Heart right ventricle (tissue), 16 donors: ENCODE measurements around the gene TMPRSS11F. TPM values are rescaled to one million over a fixed set of nuclear protein-coding genes. Genes with fewer than 3 reads are reported as not detected.
"Not testable (repeated sequence)": the region's sequence is repeated elsewhere in the genome, so short reads cannot be mapped to it uniquely, and the experiment has no call there.

Experiments
- ATAC-seq, 8 donors: fragments of 200-7000 bp; cut with Tn5 transposase; one replicate each; pipeline ENCODE4 v1.9.1; 2020; ENCODE audit warnings: mild to moderate bottlenecking in 8 of 8, moderate library complexity in 8 of 8, moderate number of reproducible peaks in 1 of 8
- DNase-seq, 2 donors: peaks; one replicate each; pipeline ENCODE4 v3.0.0-alpha.2; 2020
- H3K27ac ChIP-seq, 10 donors: fragments of 200-600 bp; sonication (generic) in 2 of 10; one replicate each; pipeline versions ENCODE4 v1.5.0 to v1.8.0; 2020 to 2022; ENCODE audit warnings: mild to moderate bottlenecking in 3 of 10
- H3K27me3 ChIP-seq, 7 donors: fragments of 200-600 bp; one replicate each; pipeline ENCODE4 v1.8.0; 2021 to 2022; ENCODE audit warnings: mild to moderate bottlenecking in 2 of 7
- H3K36me3 ChIP-seq, 9 donors: fragments of 200-600 bp; sonication (generic) in 1 of 9; one replicate each; pipeline versions ENCODE4 v1.5.0 to v1.8.0; 2020 to 2022; ENCODE audit warnings: mild to moderate bottlenecking in 2 of 9
- H3K4me1 ChIP-seq, 9 donors: fragments of 200-600 bp; sonication (generic) in 1 of 9; one replicate each; pipeline versions ENCODE4 v1.5.0 to v1.8.0; 2020 to 2022; ENCODE audit warnings: mild to moderate bottlenecking in 4 of 9
- H3K4me3 ChIP-seq, 10 donors: fragments of 200-600 bp; sonication (generic) in 2 of 10; one replicate each; pipeline versions ENCODE4 v1.5.0 to v1.8.0; 2020 to 2022; ENCODE audit warnings: mild to moderate bottlenecking in 7 of 10, moderate library complexity in 2 of 10
- H3K9me3 ChIP-seq, 11 donors: fragments of 200-600 bp in 10 of 11; sonication (generic) in 2 of 11; one replicate each; pipeline versions ENCODE4 v1.5.0 to v1.8.0; 2013 to 2022; ENCODE audit warnings: mild to moderate bottlenecking in 2 of 11, control low read depth in 1 of 11, moderate library complexity in 1 of 11
- CTCF ChIP-seq, 9 donors: fragments of 200-600 bp; sonication (generic) in 2 of 9; IDR thresholded peaks; one replicate each; pipeline versions ENCODE4 v1.5.0 to v1.8.0; 2021 to 2022; ENCODE audit warnings: antibody characterized with exemption in 9 of 9, mild to moderate bottlenecking in 5 of 9, moderate library complexity in 1 of 9
- WGBS, 2 donors: extraction: QIAGEN DNeasy Blood & Tissue Kit; methylation state at CpG; one replicate each; pipeline ENCODE4 v1.1.7; 2013; ENCODE audit warnings: inconsistent platforms in 1 of 2; 5-methylcytosine and 5-hydroxymethylcytosine counted together
- intact Hi-C, 10 donors: fragments of 100-400 bp; cut with DNase I; formaldehyde crosslinking; loops; one replicate each; pipeline versions ENCODE4 v1.11.1 to v1.14.2; 2022
- long read RNA-seq, 3 donors: library from polyadenylated mRNA; unstranded; transcript quantifications; one replicate each; pipeline ENCODE4 v2.0.0, GENCODE V29; 2020 to 2021
- polyA plus RNA-seq, 2 donors: library from polyadenylated mRNA; stranded (reverse); fragments of 200-250 nt; gene quantifications; one replicate each; pipeline ENCODE4 v1.2.3, GENCODE V29; 2013
- total RNA-seq, 10 donors: library from RNA; stranded (reverse); fragmentation: NEBNext Ultra II Directional in 3 of 10; extraction: Animal tissue kit (Norgen Biotek cat#: 25700) in 3 of 10; gene quantifications; one replicate each; pipeline versions ENCODE4 v1.2.1 to v1.2.4, GENCODE V29; 2021 to 2023
- donor health status: Arrhythmogenic right ventricular cardiomyopathy.
- donor health status: ischemic (EF 13 %, LVEDD 7.1; RV severe dilation, severe dysfunction).
- donor health status: healthy with polysubstance abuse.
- donor health status: DM: no; HTN: yes; CAD: no.
- donor health status: DM: no; HTN: no; CAD: no.
- donor health status: ischemic (EF 25% LVEDD 6.9; RV normal size, moderate dysfunction).
- donor health status: ischemic (EF 25% LVEDD 5.7; RV mildly dilated, moderate dysfunction).
- donor health status: healthy.
- donor health status: DM: yes; HTN: yes; CAD: no.
- donor health status: Ischemic cardiomyopathy.
- donor health status: ischemic (EF 35%, LVEDD 5.7; RV mildly dilated, moderate dysfunction).
- donor health status: nonischemic (EF 11% LVEDD 7.7; RV severe dilation, severe dysfunction).
- donor health status: DM: yes; HTN: yes; CAD: no.
- donor health status: PGD.
- donor health status: ischemic (EF 29% LVEDD 5.4; RV normal size, mild dysfunction).
- donor health status: nonischemic (EF 23%, LVEDD 6.1; RV moderate dilation, normal function).

Gene TMPRSS11F
- not detected for total RNA-seq
- not detected for polyA plus RNA-seq
- long read RNA-seq, donor 1: 0 reads
- long read RNA-seq, donor 2: 0 reads
- long read RNA-seq, donor 3: 0 reads

- no peak for TF ChIP-seq CTCF (IDR thresholded peaks at IDR 0.05)
- DNase-seq: no peak
- ATAC-seq: no peak
- H3K27me3 ChIP-seq: no peaks in the 10 kb centered on the region
- no peaks in the 10 kb centered on the region for H3K36me3 ChIP-seq
- intact Hi-C loops: no loop called here
- peaks cover 0 to 16% (median 0%) of the 10 kb centered on the region in 11 donors for H3K9me3 ChIP-seq
- H3K4me3 ChIP-seq: no peak within 1 kb of the TSS
- 47 to 90% methylated on average over 3 of the region's 3 CpGs for WGBS, 2 donors
- no peak within 1 kb of the TSS for H3K27ac ChIP-seq
- no peaks in the 10 kb centered on the region for H3K4me1 ChIP-seq
Observed at GRCh38 chr4:68129793-68130192, at the start of gene TMPRSS11F. TSS of gene TMPRSS11F (minus strand) at chr4:68129869. CDS start at chr4:68129820, 49 bp downstream.

GRCh38 chr4:68176904-68177303 is 47.2 kb upstream of the TMPRSS11F start:
- Histone ChIP-seq H3K36me3 (no peaks in the 10 kb centered on the region), H3K27me3 (no peaks in the 10 kb centered on the region), H3K9me3 (no peaks in the 10 kb centered on the region), H3K4me3 (no peak overlapping the region), H3K4me1 (no peaks in the 10 kb centered on the region), H3K27ac (no peak overlapping the region)
- DNase-seq: no peak
- intact Hi-C loops: loop anchor here in 7 of 10 donors (5.0 to 10.0 kb wide), 6 partner anchors 182 to 630 kb away; partner anchors contain the start of gene CENPC (in 1 of the 7)
- no peak for ATAC-seq
- WGBS, 2 donors: 28 to 37% methylated on average over 2 of the region's 2 CpGs
- no peak for TF ChIP-seq CTCF (IDR thresholded peaks at IDR 0.05)

- H3K9me3 ChIP-seq: no peaks in the 10 kb centered on the region
- H3K36me3 ChIP-seq: no peaks in the 10 kb centered on the region
- DNase-seq (no peak), ATAC-seq (no peak)
- WGBS, 2 donors: 34 to 48% methylated on average over 1 of the region's 1 CpG
- no peaks in the 10 kb centered on the region for H3K4me1 ChIP-seq
- no peak for TF ChIP-seq CTCF (IDR thresholded peaks at IDR 0.05)
- H3K27ac ChIP-seq: no peak overlapping the region
- H3K4me3 ChIP-seq: no peak overlapping the region
- no peaks in the 10 kb centered on the region for H3K27me3 ChIP-seq
- intact Hi-C loops: loop anchor here in 7 of 10 donors (5.0 to 10.0 kb wide), 6 partner anchors 182 to 629 kb away; partner anchors contain the start of gene CENPC (in 1 of the 7)
Observed at GRCh38 chr4:68176500-68176899, 46.8 kb upstream of the TMPRSS11F start.

- TF ChIP-seq CTCF (IDR thresholded peaks at IDR 0.05): peak in 8 of 9 donors; percentile 21 to 65 (median 54)
- H3K27me3 ChIP-seq: no peaks in the 10 kb centered on the region
- DNase-seq: peak in 1 of 2 donors; percentile 16
- no peaks in the 10 kb centered on the region for H3K4me1 ChIP-seq
- peak in 2 of 8 donors; percentile 20 to 55 for ATAC-seq
- 31 to 32% methylated on average over 6 of the region's 6 CpGs for WGBS, 2 donors
- no peaks in the 10 kb centered on the region for H3K9me3 ChIP-seq
- no peak overlapping the region for H3K4me3 ChIP-seq
- no peak overlapping the region for H3K27ac ChIP-seq
- intact Hi-C loops: loop anchor here in 7 of 10 donors (5.0 to 10.0 kb wide), 6 partner anchors 181 to 628 kb away; partner anchors contain the start of gene CENPC (in 1 of the 7)
- no peaks in the 10 kb centered on the region for H3K36me3 ChIP-seq
Observed at GRCh38 chr4:68175562-68176155, 46.0 kb upstream of the TMPRSS11F start.

GRCh38 chr4:68174389-68174788 is 44.7 kb upstream of the TMPRSS11F start:
- not testable (repeated sequence) for H3K36me3 ChIP-seq, H3K4me3 ChIP-seq, ATAC-seq, DNase-seq, H3K9me3 ChIP-seq, H3K27me3 ChIP-seq, H3K4me1 ChIP-seq, H3K27ac ChIP-seq
- 65 to 71% methylated on average over 2 of the region's 2 CpGs for WGBS, 2 donors
- intact Hi-C loops: loop anchor here in 5 of 10 donors (10.0 kb wide), 3 partner anchors 180 to 430 kb away; no protein-coding TSS in a partner anchor

GRCh38 chr4:68172147-68172546 is 42.5 kb upstream of the TMPRSS11F start:
- DNase-seq, ATAC-seq, H3K9me3 ChIP-seq, H3K27ac ChIP-seq, H3K36me3 ChIP-seq, H3K27me3 ChIP-seq, H3K4me3 ChIP-seq, H3K4me1 ChIP-seq: not testable (repeated sequence)
- intact Hi-C loops: loop anchor here in 5 of 10 donors (10.0 kb wide), 3 partner anchors 177 to 427 kb away; no protein-coding TSS in a partner anchor
- WGBS, 2 donors: 78 to 88% methylated on average over 6 of the region's 6 CpGs
